ENCODE results near the gene ARHGAP25.

Gene ARHGAP25

DNA sequence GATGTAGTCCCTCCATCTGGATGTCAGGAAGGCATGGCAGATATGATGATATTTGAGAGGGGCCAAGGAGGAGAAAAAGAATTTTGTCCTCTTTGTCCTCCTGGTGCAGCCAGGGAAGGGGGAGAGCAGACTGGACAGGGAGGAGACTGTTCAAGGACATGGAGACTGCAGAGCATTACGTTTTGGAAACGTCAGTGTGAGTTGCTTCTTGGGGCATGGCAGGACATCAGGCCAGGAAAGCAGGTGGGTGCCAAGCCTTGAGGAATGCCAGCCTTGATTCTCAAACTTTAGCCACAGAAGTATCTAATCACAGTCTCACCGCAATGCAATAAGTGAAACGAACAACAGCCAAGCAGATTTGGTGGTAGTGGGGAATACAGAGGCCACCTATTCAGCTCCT lies 70.4 kb downstream of the ARHGAP25 start:
- DNase-seq: no peak

DNA sequence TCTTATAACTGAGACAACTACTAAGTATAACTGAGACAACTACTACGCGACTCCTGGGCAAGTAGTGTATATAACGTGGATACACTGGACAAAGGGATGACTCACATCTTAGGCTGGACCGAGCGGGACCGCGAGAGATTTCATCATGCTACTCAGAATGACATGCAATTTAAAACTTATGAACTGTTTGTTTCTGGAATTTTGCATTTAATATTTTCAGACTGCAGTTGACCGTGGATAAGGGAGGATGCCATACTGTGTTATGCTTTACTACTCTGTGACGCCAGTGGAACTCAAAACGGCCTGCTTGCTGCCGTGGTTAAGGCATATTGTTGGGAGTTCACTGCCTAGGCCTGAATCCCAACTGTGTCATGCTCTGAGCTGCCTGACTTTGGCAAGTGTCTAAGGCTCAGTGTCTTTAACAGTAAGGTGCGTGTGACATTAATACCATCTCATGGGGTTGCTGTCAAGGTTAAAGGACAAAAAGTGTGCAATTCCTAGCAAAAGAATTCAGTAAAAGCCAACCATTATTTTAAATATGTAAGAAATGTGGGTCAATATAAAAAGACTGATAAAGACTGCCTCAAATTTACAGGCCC lies 72.0 kb downstream of the ARHGAP25 start:
- DNase-seq: no peak

DNA sequence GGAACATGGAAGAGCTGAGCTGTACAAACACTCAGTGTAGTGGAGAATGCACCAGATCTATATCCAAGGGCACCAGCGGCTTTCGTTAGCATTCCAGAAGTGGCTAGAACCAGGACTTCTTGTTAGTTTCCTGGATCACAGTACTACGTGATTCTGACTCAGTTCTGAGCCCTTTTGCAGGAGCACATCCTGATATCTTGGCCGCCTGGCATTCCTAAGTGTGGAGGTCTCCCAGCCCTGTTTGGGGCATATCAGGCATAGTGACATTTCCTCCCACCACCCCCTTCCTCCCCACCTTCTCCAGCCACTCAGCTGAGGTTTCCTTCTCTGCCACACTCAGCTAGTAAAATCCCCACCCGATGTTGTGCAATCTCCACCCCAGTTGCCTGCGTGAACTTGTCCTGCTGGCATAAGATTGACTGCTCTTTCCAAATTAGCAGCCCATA lies 73.2 kb downstream of the ARHGAP25 start:
- DNase-seq: no peak

DNA sequence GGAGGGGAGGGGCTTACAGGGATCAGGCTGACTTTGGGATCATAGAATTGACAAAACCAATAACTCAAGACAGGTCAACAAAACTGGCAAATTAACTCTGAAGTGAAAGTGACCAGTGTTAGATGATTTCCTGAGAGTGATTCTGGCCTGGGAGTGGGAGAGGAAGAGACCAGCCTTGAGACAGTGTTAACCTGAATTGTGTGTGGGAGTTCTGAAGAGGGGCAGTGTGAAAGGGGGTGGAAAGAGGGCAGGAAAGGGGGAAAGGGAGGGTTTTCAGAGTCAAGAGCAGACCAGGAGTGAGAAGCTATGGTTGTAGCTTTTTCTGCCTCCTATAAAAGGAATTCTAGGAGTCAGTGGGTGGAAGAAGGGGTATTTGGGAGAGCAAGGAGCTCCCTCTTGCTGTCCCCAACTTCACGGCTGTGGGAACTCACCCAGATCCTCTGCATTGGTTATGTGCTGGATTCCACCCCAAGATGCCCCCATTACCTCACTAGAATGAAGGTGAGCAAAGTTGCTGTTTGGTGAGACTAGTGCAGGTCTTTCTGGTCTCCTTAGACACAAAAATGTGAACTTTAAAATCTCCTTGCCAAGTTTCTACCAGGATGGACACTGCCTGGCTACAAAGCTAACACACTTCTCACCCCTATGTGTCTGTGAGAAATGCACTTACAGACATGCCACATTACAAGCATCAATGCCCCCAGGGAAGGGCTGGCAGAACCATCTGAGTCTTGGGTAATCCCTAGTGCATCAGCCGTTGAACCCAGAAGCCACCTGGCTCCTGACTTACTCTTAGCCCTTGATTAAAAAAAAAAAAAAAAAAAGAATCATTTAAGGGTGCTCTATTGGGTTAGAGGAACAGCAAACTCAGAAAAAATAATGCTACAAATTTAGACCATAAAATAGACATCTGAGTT lies 75.0 kb downstream of the ARHGAP25 start:
- no peak for DNase-seq

DNA sequence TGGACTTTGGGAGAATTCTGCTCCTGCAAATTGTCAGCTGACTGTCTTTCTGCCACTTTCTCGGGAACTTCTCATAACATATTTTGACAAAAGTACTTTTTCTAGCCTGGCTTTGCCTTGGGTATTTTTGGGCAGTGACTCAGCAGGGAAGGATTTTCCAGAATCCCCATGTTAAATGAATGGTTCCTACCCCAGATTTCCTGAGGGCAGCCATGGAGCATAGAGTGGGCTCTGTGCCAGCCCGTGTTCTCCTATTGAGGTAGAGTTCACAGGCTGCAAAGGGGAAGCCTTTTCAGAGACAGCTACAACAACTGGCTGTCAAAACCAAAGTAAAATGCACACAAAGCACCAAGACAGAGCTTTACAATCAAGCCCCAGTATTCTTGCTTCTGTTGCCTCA lies 76.8 kb downstream of the ARHGAP25 start:
- no peak for DNase-seq

DNA sequence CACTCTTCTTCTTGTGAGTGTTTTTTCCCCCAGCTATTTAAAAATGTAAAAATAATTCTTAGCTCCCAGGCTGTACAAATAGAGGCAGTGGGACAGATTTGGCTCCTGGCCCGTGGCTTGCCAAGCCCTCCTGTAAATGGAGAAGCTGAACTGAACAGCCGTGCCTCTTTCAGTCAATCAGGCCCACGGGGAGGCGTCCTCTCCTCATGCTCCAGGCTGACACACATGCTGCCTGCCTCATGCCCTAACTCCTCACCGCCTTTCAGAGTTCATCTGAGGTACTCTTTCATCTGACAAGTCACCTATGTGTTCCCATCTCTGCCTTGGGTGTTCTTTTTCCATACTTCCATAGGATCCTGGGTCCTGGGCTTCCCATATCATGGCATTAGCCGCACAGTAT lies 77.6 kb downstream of the ARHGAP25 start:
- DNase-seq: no peak

DNA sequence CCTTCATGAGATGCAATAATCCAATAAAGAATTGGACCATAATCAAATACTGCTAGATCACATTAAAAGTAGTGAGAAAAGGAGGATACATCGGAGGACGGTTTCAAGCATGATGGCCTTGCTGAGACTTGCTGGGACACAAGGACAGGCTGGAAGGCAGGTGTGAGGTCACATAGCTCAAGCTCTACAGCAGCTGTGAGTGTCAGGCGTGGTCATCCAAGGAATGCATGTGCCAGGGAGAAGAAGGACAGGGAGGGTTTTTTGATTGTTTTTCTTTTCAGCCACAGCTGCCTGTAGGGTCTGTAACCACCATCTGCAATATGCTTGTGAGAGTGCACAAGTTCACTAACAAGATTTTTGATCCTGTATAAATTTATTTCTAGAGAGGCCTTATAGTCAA lies 79.0 kb downstream of the ARHGAP25 start:
- no peak for DNase-seq

DNA sequence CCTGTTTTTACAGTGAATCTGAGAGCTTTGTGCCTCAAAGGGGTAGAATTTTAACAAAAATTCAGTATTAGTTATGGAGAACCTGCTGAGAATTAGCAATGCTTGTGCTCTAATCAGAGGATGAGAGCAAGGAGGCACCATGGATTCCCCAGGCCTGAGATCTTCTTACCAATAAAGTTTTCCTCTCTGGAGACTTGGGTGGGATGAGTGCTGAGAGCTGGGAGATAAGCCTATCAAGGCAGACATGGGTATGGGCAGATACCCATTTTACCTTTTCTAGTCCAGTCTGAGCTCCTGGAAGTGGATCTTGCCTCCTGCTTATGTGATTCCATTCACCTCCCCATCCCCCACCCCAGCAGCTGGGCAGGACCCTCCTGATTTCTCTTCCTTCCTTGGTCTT lies 82.7 kb downstream of the ARHGAP25 start:
- DNase-seq: no peak

DNA sequence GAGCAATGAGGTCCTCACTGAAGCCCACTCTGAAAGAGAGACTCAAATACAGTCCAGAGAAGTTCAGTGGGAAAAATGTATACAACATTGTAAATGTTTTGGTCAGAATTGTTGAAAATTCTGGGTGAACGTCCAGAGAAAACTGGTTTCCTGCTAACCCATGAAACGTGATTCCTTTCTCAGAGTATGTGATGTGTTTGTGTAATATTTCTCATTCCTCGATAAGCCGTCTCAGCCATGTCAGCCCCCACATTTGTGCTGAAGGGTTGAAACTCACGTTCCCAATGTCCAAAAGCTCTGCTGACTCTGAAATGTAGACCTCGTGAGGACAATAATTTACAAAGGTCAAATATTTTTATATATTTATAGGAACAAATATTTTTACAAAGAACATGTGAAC lies 84.9 kb downstream of the ARHGAP25 start:
- DNase-seq: no peak

DNA sequence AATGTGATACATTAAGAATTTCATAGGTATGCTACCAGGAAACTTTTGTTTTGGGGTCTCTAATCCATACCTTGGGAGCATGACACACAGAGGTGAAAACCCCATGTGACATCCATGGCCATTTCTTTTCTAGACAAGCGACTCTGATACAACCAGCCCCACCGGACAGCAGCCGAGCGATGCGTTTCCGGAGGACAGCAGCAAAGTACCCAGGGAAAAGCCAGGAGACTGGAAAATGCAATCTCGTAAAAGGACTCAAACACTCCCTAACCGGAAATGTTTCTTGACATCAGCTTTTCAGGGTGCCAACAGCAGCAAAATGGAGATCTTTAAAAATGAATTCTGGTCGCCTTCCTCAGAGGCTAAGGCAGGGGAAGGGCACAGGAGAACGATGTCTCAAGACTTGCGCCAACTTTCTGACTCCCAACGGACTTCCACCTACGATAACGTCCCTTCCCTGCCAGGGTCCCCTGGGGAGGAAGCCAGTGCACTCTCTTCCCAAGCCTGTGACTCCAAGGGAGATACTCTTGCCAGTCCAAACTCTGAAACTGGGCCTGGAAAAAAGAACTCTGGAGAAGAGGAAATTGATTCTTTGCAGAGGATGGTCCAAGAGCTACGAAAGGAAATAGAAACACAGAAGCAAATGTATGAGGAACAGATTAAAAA lies 87.7 kb downstream of the ARHGAP25 start:
- no peak for DNase-seq

DNA sequence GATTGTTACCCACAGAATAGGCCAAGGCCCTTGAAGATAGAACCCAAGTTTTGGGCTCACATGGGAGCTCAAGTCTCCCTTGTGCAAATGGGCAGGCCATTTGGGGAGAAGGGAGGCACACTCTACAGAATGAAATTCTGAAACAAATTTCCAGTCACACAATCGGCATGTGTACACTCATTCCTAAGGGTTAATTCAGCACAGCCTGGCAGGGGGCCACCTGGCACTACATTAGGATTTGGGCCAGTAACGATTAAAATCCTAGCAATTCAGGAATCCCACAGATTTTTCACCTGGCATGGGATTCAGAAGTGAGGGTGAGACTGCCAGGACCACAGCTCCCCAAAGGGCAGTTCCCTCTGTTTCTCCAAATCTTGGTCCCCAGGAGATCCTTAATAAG lies 90.2 kb downstream of the ARHGAP25 start:
- DNase-seq: no peak

DNA sequence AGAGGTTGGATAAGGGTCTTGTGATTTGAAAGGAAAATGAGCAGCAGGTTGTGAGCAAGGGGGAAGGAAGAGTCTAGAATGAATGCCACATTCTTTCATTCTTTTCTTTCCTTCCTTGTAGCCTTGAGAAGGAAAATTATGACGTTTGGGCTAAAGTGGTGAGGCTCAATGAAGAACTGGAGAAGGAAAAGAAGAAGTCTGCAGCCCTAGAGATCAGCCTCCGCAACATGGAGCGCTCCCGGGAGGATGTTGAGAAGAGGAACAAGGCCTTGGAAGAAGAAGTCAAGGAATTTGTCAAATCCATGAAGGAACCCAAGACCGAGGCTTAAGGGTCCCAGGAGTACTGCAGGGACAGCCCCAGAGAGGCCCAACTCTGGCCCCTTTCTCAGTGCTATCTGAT lies 91.3 kb downstream of the ARHGAP25 start:
- no peak for DNase-seq

DNA sequence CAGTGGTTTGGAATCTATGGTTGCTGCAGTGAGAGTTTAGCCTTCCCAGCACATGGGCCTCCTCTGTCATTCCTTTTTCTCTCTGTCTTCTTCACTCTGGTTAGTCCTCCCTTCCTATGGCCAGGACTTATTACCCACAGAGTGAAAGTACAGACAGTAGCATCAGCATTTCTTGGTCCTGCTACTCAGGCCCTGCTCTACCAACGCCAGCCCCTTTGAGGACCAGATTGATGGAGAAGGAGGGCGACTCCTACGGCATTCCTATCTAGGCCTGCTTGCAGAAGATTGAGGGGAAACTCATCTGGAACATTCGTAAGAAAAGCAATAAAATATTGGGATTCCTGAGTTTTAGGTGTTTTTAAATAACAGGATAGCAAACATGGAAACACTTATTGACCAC lies 93.1 kb downstream of the ARHGAP25 start:
- DNase-seq: no peak

DNA sequence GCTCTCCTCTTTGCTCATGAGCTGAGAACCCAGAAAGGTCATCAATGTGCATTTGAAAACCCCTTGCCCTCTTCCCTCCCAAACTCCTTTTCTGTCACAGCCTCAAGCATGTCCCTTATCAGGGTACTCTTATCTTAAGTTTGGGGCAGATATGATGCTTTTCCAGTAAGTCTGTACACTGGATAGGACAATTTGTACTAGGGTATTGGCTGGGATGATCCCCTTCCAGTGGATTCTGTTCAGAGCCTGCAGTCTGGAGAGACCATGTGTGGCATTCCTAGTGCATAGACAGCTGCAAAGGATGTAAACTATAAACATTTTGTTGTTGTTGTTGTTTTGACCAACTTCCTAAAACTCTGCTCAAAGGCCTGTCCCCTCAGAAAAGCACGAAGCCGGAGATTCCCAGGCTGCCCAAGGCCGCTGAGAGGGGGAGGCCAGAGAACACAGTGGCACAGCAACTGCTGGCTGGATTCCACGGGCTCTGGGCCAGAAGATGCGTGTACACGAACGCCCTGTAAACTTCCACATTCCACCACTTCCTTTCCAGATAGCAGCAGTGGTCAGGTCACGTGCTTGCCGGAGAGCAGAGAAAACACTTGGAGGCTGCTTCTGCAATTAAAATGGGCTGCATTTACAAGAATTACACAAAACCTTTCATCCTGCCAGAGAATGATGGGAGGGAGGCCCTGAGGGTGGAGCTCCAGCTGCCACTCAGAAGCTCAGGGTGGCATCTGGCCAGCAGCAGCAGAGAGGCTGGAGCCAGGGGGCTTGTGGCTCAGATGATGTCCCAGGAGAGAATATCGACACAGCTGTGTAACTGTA lies 94.5 kb downstream of the ARHGAP25 start:
- no peak for DNase-seq

DNA sequence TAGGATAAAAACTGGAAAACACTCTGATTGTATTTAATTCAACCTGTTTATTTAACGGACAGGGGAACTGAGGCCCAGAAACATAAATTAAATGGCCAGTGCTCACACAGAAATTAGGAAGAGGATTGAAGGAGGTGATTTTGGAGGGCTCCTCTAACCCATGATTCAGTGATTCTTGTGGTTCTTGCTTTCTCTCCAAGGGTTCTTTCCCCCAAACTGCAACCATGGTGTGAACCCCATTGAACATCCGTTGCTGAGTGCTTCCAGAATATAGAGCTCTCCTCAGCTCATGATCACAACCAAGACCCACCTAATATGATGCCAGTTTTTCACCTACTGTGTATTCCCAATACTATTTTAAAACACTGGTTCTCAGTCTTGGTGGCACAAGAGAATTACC lies 95.1 kb downstream of the ARHGAP25 start:
- no peak for DNase-seq

DNA sequence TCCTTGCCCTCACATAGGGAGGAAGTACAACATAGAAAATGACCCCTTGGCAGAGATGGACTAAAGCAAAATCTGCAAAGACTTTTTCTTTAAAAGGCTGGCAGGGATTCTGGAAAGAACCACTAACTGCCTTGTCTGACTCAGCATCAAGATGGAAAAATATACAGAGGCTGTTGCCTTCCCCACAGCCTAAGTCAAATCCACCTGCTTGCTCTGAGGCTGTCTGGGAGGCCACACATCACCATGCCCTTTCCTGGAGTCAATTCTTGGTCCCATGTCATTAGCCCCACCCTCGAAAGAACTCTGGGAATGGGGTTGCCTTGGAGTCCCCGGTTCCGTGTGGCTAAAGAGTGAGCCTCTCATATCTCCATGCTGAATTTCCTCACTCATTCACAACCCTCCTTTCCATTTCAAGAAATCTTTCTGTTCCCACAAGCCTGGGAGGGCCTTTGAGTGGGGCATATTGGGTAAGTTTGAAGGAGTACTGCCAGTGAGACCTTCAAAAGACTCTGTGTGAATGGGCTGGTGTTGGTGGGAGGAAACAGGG lies 97.1 kb downstream of the ARHGAP25 start:
- no peak for DNase-seq

DNA sequence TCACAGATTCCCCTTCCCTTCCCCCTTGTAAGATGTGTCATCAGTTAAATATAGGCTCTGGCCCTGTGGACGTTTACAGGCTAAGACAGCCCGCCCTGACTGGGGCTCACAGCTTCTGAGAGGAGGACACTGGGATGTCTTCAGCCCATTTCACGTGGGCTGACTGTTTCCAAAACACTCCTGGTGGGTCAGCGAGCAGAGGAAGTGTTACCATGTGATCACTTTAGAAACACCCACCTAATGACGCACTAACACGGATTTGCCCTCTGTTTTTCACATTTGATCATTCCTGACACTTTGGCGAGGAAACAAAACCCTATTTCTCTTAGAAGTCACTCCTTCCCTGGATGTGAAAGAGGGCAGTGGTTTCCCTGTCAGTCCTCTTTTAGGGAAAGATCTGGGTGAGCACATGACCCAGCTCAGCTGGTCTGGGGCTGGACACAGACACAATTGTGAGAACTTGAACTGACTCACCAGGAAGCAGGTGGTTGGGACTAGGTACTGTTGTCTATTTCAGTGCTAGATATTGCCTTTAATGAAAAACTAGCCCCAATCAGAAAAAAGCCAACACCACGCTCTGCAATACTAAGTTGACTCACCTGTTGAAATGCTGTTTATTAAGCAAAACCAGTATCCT lies 97.7 kb downstream of the ARHGAP25 start:
- no peak for DNase-seq

DNA sequence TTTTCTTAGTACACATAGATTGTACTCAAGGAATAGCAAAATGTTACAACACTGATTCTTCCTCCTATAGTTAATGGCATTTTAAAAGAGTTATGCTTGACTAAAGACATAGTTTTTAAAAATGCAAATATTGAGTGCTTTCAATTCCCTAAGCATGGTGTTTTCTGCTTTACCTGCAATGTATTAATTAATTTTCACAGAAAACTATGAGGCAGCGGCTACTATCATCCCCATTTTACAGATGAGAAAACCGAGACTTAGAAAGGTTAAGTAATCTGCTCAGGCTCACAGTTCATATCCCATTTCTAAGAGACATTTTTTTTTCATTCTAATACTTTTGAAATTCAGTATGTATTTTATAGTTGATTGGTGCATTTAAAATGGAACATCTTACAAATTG lies 98.6 kb downstream of the ARHGAP25 start:
- no peak for DNase-seq

DNA sequence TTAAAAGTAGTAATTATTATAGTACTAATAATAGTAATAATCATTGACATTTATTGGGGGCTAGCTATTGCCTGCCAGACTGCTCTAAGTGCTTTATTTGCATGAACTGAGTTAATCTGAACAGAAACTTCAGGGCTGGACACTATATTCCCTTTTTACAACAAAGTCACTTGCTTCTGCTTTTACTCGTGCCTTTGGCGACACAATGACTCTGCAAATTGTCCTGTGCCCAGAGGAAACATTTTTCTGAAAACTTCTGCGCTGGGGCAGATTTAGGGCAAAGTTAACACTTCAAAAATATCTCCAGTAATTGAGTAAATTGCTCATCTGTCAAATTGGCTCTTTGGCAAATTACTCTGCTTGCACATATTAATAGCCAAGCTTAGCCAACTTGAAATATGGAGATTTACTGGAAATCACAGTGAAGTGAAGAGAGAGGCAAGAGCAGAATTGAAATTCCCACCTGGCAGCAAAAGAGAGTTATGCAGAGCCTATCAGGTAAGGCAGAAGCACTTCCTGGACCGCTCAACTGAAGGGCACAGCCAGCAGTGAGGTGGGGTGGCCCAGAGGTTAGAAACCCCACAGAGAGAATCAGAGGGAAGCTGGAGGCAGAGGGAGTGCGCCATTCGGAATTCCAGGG lies 100.2 kb downstream of the ARHGAP25 start:
- DNase-seq: no peak

DNA sequence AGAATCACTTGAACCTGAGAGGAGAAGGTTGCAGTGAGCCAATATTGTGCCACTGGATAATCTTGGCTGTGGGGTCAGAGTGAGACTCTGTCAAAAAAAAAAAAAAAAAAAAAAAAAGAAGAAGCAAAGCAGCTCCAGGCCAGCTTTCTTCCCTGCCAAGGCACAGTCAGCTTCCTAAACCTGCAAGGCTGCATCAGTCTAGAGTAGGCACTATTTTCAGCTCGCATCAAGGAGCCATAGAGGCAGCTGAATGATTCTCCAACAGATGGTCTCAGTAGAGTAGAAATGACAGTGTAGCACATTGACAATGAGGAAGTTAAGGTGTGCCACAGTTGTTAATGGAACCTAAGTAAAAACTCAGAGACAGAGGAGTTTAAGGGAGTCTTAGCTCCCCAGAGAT lies 101.0 kb downstream of the ARHGAP25 start:
- DNase-seq: no peak

DNA sequence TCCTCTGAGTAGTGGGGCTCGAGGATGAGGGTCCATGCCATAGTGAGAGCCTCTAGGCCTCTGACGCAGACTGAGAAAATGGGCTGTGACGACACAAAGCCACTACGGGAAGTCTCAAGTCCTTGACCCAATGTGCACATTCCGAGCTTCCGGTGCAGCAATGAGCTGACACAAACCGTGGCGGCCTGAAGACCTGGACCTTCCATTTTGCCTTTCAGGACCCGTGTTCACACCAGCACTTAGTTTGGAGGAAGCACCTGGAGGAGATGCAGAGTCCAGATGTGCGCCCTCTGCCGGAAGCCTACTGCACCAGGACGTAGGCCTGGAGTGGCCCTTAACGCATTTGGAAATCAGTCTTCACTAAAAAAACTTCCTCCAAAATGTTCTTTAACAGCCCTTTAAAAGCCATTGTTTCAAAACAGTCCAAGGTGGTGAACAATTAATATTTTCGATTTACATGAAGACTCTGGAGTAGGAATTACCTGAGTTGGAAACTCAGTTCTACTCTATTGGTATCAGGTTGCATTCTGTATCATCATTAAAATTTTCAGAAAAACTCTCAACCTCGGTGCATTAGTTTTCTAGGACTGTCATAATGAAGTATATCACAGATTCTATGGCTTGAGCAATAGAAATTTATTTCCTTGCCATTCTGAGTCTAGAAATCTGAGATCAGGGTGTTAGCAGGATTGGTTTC lies 102.7 kb downstream of the ARHGAP25 start:
- no peak for DNase-seq
